Natural killer cell (primary cell): ENCODE measurements around the gene CD151. TPM values are rescaled to one million over a fixed set of nuclear protein-coding genes. Genes with fewer than 3 reads are reported as not detected.

Experiments
- ATAC-seq, 3 donors: fragments of 150-1000 bp in 2 of 3; fragments of 200-7000 bp in 1 of 3; cut with Tn5 transposase; 1 replicate in 1 of 3; 2 replicates in 2 of 3; pipeline ENCODE4 v1.10.0; 2021; ENCODE audit warnings: mild to moderate bottlenecking in 2 of 3, moderate library complexity in 2 of 3
- DNase-seq, 2 donors: peaks; one replicate each; pipeline versions ENCODE4 v3.0.0 to v3.0.0-alpha.2; 2013 to 2021; ENCODE audit warnings: mixed read lengths in 1 of 2
- H3K27ac ChIP-seq: one replicate; pipeline ENCODE4 v1.5.1; 2013; ENCODE audit warnings: mild to moderate bottlenecking, low read length
- H3K27me3 ChIP-seq: one replicate; pipeline ENCODE4 v1.6.1; 2013; ENCODE audit warnings: low read length; ENCODE audit not compliant: control insufficient read depth, insufficient read depth
- H3K36me3 ChIP-seq: one replicate; pipeline ENCODE4 v1.6.1; 2013; ENCODE audit warnings: low read length; ENCODE audit not compliant: control insufficient read depth, insufficient read depth
- H3K4me1 ChIP-seq: one replicate; pipeline ENCODE4 v1.6.1; 2013; ENCODE audit warnings: low read length; ENCODE audit not compliant: control insufficient read depth, insufficient read depth
- H3K4me3 ChIP-seq: one replicate; pipeline ENCODE4 v1.5.1; 2013; ENCODE audit warnings: low read length
- H3K9me3 ChIP-seq: one replicate; pipeline ENCODE4 v1.6.1; 2013; ENCODE audit warnings: low read length; ENCODE audit not compliant: control insufficient read depth, insufficient read depth
- H3K27ac Mint-ChIP-seq, 2 donors: one replicate each; pipeline ENCODE4 v1.8.0; 2022; ENCODE audit warnings: mild to moderate bottlenecking in 2 of 2, mixed read lengths in 2 of 2, moderate library complexity in 1 of 2
- H3K27me3 Mint-ChIP-seq, 2 donors: one replicate each; pipeline ENCODE4 v1.8.0; 2022; ENCODE audit warnings: low read depth in 2 of 2, mixed read lengths in 2 of 2
- H3K36me3 Mint-ChIP-seq: one replicate; pipeline ENCODE4 v1.8.0; 2022; ENCODE audit warnings: mixed read lengths
- H3K4me1 Mint-ChIP-seq, 2 donors: one replicate each; pipeline ENCODE4 v1.8.0; 2022; ENCODE audit warnings: mixed read lengths in 2 of 2
- H3K4me3 Mint-ChIP-seq: one replicate; pipeline ENCODE4 v1.8.0; 2022; ENCODE audit warnings: mild to moderate bottlenecking, moderate library complexity, mixed read lengths
- H3K9me3 Mint-ChIP-seq, 2 donors: one replicate each; pipeline ENCODE4 v1.8.0; 2022; ENCODE audit warnings: mixed read lengths in 2 of 2
- CTCF ChIP-seq: fragments of 200-600 bp; IDR thresholded peaks from one replicate; pipeline ENCODE4 v1.8.0; 2022; ENCODE audit warnings: antibody characterized with exemption
- WGBS: methylation state at CpG from one replicate; pipeline ENCODE4 v1.1.7; 2013; ENCODE audit warnings: missing lambda C conversion rate; ENCODE audit not compliant: insufficient coverage; 5-methylcytosine and 5-hydroxymethylcytosine counted together
- intact Hi-C: fragments of 100-400 bp; cut with micrococcal nuclease; formaldehyde crosslinking; loops from one replicate; pipeline ENCODE4 v1.14.2; 2022
- total RNA-seq, 4 donors: library from RNA; stranded (reverse); fragments of 120-200 nt in 1 of 4; gene quantifications; one replicate each; pipeline versions ENCODE4 v1.2.3 to v1.2.4, GENCODE V29; 2013 to 2022

Gene CD151
- total RNA-seq, 3 donors from 2014 or later (not counting 1 experiment from before 2014, with no cell fraction given) = 40.9 to 68.3 (median 52.9) TPM

GRCh38 chr11:816433-816779 is 16.3 kb upstream of the CD151 start:
- Histone ChIP-seq H3K36me3 (peaks cover 28% of the 10 kb centered on the region), H3K27me3 (no peaks in the 10 kb centered on the region), H3K4me3 (no peak overlapping the region), H3K9me3 (no peaks in the 10 kb centered on the region), H3K27ac (no peak overlapping the region), H3K4me1 (peaks cover 28% of the 10 kb centered on the region)
- WGBS = 88% methylated on average over 7 of the region's 11 CpGs
- H3K9me3 Mint-ChIP-seq = no peaks in the 10 kb centered on the region
- TF ChIP-seq CTCF = no peak
- DNase-seq (no peak), ATAC-seq (no peak)
- peaks cover 0 to 12% of the 10 kb centered on the region in 2 donors for H3K4me1 Mint-ChIP-seq
- H3K4me3 Mint-ChIP-seq = no peak overlapping the region
- H3K27ac Mint-ChIP-seq = no peak overlapping the region
- intact Hi-C loops = no loop called here
- no peaks in the 10 kb centered on the region for H3K27me3 Mint-ChIP-seq
- H3K36me3 Mint-ChIP-seq = no peaks in the 10 kb centered on the region

GRCh38 chr11:818396-819128 is 14.2 kb upstream of the CD151 start, which contains the start of gene PNPLA2:
PNPLA2 (plus strand) TSS chr11:818914; CDS start chr11:819719, 805 bp downstream.
- Mint-ChIP-seq H3K9me3 (no peaks in the 10 kb centered on the region), H3K36me3 (no peaks in the 10 kb centered on the region), H3K4me3 (peak within 1 kb of the TSS; percentile 90), H3K27me3 (no peaks in the 10 kb centered on the region), H3K4me1 (peaks cover 0 to 17% of the 10 kb centered on the region in 2 donors), H3K27ac (peak within 1 kb of the TSS; percentile 81 to 88)
- intact Hi-C loops = loop anchor here (1.0 kb wide), 1 partner anchor 9 kb away; the partner anchor contains the start of gene RPLP2
- Histone ChIP-seq H3K9me3 (no peaks in the 10 kb centered on the region), H3K36me3 (peaks cover 9% of the 10 kb centered on the region), H3K4me1 (peaks cover 33% of the 10 kb centered on the region), H3K27ac (peak within 1 kb of the TSS; percentile 81), H3K4me3 (peak within 1 kb of the TSS; percentile 59), H3K27me3 (no peaks in the 10 kb centered on the region)
- no peak for ATAC-seq
- 41% methylated on average over 19 of the region's 20 CpGs for WGBS
- no peak for TF ChIP-seq CTCF
- DNase-seq = no peak

GRCh38 chr11:819129-819931 is 13.4 kb upstream of the CD151 start:
- under 1% methylated on average over 96 of the region's 96 CpGs for WGBS
- intact Hi-C loops = loop anchor here (1.0 kb wide), 1 partner anchor 10 kb away; the partner anchor contains the start of gene RPLP2
- peak; percentile 11 for TF ChIP-seq CTCF
- H3K27ac Mint-ChIP-seq = peak overlapping the region; percentile 81 to 88
- no peaks in the 10 kb centered on the region for H3K36me3 Mint-ChIP-seq
- Histone ChIP-seq H3K27ac (peak overlapping the region; percentile 81), H3K4me1 (peaks cover 33% of the 10 kb centered on the region), H3K9me3 (no peaks in the 10 kb centered on the region), H3K36me3 (peaks cover 5% of the 10 kb centered on the region), H3K27me3 (no peaks in the 10 kb centered on the region), H3K4me3 (peak overlapping the region; percentile 59)
- peak overlapping the region; percentile 90 for H3K4me3 Mint-ChIP-seq
- DNase-seq (peak; percentile 94), ATAC-seq (peak; percentile 76 to 90 (median 79))
- no peaks in the 10 kb centered on the region for H3K9me3 Mint-ChIP-seq
- no peaks in the 10 kb centered on the region for H3K27me3 Mint-ChIP-seq
- H3K4me1 Mint-ChIP-seq = peaks cover 0 to 17% of the 10 kb centered on the region in 2 donors
